ENCODE measurements around the gene NECTIN2. TPM values are rescaled to one million over a fixed set of nuclear protein-coding genes. Genes with fewer than 3 reads are reported as not detected.

Gene NECTIN2
- total RNA-seq, 2 experiments from 2014 or later, result 1.8 to 1.9 TPM

- H3K27ac Mint-ChIP-seq, result no peak overlapping the region
- intact Hi-C loops (cut with DNase I, micrococcal nuclease), result no loop called here
- H3K4me1 ChIP-seq (ENCODE audit: insufficient read depth, low read length), result no peaks in the 10 kb centered on the region
- H3K27ac ChIP-seq (ENCODE audit: low read depth in 1 of 2, low read length in 2 of 2), result no peak overlapping the region
- TF ChIP-seq CTCF (IDR thresholded peaks at IDR 0.05), result no peak
- H3K27me3 ChIP-seq (ENCODE audit: control insufficient read depth in 1 of 2, insufficient read depth in 2 of 2, low read length in 2 of 2), result no peaks in the 10 kb centered on the region
- H3K36me3 ChIP-seq (ENCODE audit: insufficient read depth, low read length), result no peaks in the 10 kb centered on the region
- no peak overlapping the region for H3K4me3 Mint-ChIP-seq
- peaks cover 4% of the 10 kb centered on the region for H3K4me1 Mint-ChIP-seq (ENCODE audit: low read depth)
- H3K9me3 ChIP-seq (ENCODE audit: control insufficient read depth in 1 of 2, insufficient read depth in 1 of 2, low read length in 2 of 2), result no peaks in the 10 kb centered on the region
- no peaks in the 10 kb centered on the region for H3K27me3 Mint-ChIP-seq
- no peak overlapping the region for H3K4me3 ChIP-seq (ENCODE audit: low read length)
- ChIA-PET POLR2A (no interaction called here), CTCF (interaction anchor here (1.5 kb wide), 1 partner anchor 148 kb away, joined by 3 read pairs; no protein-coding TSS in a partner anchor)
- no peak for ATAC-seq (ENCODE audit: poor library complexity)
- H3K36me3 Mint-ChIP-seq (ENCODE audit: low read depth), result no peaks in the 10 kb centered on the region
- no peak for DNase-seq
- no peaks in the 10 kb centered on the region for H3K9me3 Mint-ChIP-seq
These were observed 25.7 kb downstream of the NECTIN2 start for GRCh38 chr19:44871809-44872208.

DNA sequence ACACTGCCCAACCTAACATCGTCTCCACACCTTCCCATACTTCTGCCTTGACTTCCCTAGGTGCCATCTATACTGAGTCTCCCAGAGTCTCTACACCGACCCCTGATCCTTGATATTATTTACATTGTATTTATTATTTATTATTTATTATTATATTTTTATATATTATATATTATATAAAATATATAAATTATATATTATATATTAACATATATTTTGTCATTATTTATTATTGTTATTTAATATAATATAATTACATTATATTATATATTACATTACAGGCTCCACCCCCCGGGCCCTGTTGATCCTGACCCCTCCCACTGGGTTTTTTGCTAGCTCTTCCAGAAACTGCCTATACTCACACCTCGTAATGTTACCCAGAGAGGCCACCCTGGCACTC is 26.6 kb downstream of the NECTIN2 start:
- Mint-ChIP-seq H3K36me3 (ENCODE audit: low read depth) (no peaks in the 10 kb centered on the region), H3K4me3 (no peak overlapping the region), H3K27ac (no peak overlapping the region), H3K9me3 (no peaks in the 10 kb centered on the region), H3K4me1 (ENCODE audit: low read depth) (peaks cover 10% of the 10 kb centered on the region), H3K27me3 (no peaks in the 10 kb centered on the region)
- TF ChIP-seq CTCF (IDR thresholded peaks at IDR 0.05), result no peak
- Histone ChIP-seq H3K36me3 (ENCODE audit: insufficient read depth, low read length) (no peaks in the 10 kb centered on the region), H3K9me3 (ENCODE audit: control insufficient read depth in 1 of 2, insufficient read depth in 1 of 2, low read length in 2 of 2) (no peaks in the 10 kb centered on the region), H3K27me3 (ENCODE audit: control insufficient read depth in 1 of 2, insufficient read depth in 2 of 2, low read length in 2 of 2) (no peaks in the 10 kb centered on the region), H3K4me1 (ENCODE audit: insufficient read depth, low read length) (no peaks in the 10 kb centered on the region), H3K27ac (ENCODE audit: low read depth in 1 of 2, low read length in 2 of 2) (no peak overlapping the region), H3K4me3 (ENCODE audit: low read length) (no peak overlapping the region)
- ChIA-PET CTCF (interaction anchor here (1.5 kb wide), 1 partner anchor 149 kb away, joined by 3 read pairs; no protein-coding TSS in a partner anchor), POLR2A (no interaction called here)
- DNase-seq (no peak), ATAC-seq (ENCODE audit: poor library complexity) (no peak)
- intact Hi-C loops (cut with DNase I, micrococcal nuclease), result no loop called here

DNA sequence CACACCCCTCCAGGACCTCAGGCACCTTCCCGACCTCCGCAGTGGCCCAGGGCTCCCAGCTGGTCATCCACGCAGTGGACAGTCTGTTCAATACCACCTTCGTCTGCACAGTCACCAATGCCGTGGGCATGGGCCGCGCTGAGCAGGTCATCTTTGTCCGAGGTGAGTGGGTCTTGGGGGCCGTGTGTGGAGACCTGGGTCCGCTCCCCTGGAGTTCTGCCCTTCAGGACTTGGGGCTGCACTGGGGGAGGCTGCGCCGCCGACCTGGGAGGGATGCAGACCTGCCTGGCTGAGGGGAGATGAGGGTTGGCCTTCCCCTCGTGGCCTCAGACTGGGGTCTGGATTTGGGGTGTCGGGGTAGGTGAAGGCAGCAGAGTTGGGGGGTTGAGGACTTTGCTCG is 28.2 kb downstream of the NECTIN2 start:
- intact Hi-C loops (cut with DNase I, micrococcal nuclease), result no loop called here
- no peaks in the 10 kb centered on the region for H3K9me3 ChIP-seq (ENCODE audit: control insufficient read depth in 1 of 2, insufficient read depth in 1 of 2, low read length in 2 of 2)
- DNase-seq, result no peak
- ChIA-PET POLR2A (no interaction called here), CTCF (no interaction called here)
- no peak overlapping the region for H3K4me3 ChIP-seq (ENCODE audit: low read length)
- H3K4me1 Mint-ChIP-seq (ENCODE audit: low read depth), result peaks cover 10% of the 10 kb centered on the region
- H3K9me3 Mint-ChIP-seq, result no peaks in the 10 kb centered on the region
- no peak overlapping the region for H3K27ac ChIP-seq (ENCODE audit: low read depth in 1 of 2, low read length in 2 of 2)
- H3K36me3 Mint-ChIP-seq (ENCODE audit: low read depth), result no peaks in the 10 kb centered on the region
- no peak for TF ChIP-seq CTCF (IDR thresholded peaks at IDR 0.05)
- H3K27me3 Mint-ChIP-seq, result no peaks in the 10 kb centered on the region
- H3K36me3 ChIP-seq (ENCODE audit: insufficient read depth, low read length), result no peaks in the 10 kb centered on the region
- H3K4me1 ChIP-seq (ENCODE audit: insufficient read depth, low read length), result no peaks in the 10 kb centered on the region
- no peak for ATAC-seq (ENCODE audit: poor library complexity)
- no peak overlapping the region for H3K4me3 Mint-ChIP-seq
- H3K27me3 ChIP-seq (ENCODE audit: control insufficient read depth in 1 of 2, insufficient read depth in 2 of 2, low read length in 2 of 2), result no peaks in the 10 kb centered on the region
- H3K27ac Mint-ChIP-seq, result no peak overlapping the region

Data from CD4-positive, alpha-beta T cell (primary cell).